ENCODE data around the gene EMILIN3.

The EMILIN3 gene

DNA sequence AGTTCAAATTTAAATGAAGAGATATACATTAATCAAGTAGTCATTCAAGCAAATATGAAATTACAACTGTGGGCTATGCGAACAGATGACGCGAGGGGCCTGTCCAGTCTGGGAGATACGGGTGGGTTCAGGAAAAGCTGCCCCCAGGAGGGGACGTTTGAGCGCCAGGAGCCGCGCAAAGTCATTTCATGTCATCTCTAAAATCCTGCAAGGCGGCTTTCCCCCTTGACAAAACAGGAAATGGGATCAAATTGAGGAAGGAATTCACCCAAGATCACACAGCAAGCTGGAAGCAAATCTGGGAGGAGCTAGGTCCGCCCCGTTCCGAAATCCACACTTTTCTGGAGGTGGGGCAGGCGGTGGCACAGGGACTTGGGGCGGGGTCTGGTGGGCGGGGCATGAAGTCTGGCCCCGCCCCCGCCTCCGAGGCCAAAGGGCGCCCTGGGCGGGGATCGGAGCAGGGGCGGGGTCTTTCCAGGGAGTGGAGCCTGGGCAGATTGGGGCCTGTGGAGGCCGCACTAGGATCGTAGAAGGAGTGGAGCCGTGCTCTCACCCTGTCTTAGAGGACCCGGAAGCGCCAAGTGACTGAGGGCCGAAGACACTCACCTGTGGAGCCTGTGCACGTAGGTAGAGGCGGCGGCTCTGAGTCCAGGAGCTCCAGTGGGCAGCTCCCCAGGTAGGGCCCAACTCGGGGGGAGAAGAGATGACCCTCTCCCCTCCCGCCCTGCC lies 26.1 kb downstream of the EMILIN3 start, which contains the start of gene LPIN3 (continued):
- TF ChIP-seq, protein P1, sequence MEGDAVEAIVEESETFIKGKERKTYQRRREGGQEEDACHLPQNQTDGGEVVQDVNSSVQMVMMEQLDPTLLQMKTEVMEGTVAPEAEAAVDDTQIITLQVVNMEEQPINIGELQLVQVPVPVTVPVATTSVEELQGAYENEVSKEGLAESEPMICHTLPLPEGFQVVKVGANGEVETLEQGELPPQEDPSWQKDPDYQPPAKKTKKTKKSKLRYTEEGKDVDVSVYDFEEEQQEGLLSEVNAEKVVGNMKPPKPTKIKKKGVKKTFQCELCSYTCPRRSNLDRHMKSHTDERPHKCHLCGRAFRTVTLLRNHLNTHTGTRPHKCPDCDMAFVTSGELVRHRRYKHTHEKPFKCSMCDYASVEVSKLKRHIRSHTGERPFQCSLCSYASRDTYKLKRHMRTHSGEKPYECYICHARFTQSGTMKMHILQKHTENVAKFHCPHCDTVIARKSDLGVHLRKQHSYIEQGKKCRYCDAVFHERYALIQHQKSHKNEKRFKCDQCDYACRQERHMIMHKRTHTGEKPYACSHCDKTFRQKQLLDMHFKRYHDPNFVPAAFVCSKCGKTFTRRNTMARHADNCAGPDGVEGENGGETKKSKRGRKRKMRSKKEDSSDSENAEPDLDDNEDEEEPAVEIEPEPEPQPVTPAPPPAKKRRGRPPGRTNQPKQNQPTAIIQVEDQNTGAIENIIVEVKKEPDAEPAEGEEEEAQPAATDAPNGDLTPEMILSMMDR (tag by site-specific recombination; IDR thresholded peaks at IDR 0.05) = peak; percentile 72
- peak; percentile 93 for TF ChIP-seq ZNF335 (tag by site-specific recombination; conservative IDR thresholded peaks at IDR 0.05)
- TF ChIP-seq, protein P2, sequence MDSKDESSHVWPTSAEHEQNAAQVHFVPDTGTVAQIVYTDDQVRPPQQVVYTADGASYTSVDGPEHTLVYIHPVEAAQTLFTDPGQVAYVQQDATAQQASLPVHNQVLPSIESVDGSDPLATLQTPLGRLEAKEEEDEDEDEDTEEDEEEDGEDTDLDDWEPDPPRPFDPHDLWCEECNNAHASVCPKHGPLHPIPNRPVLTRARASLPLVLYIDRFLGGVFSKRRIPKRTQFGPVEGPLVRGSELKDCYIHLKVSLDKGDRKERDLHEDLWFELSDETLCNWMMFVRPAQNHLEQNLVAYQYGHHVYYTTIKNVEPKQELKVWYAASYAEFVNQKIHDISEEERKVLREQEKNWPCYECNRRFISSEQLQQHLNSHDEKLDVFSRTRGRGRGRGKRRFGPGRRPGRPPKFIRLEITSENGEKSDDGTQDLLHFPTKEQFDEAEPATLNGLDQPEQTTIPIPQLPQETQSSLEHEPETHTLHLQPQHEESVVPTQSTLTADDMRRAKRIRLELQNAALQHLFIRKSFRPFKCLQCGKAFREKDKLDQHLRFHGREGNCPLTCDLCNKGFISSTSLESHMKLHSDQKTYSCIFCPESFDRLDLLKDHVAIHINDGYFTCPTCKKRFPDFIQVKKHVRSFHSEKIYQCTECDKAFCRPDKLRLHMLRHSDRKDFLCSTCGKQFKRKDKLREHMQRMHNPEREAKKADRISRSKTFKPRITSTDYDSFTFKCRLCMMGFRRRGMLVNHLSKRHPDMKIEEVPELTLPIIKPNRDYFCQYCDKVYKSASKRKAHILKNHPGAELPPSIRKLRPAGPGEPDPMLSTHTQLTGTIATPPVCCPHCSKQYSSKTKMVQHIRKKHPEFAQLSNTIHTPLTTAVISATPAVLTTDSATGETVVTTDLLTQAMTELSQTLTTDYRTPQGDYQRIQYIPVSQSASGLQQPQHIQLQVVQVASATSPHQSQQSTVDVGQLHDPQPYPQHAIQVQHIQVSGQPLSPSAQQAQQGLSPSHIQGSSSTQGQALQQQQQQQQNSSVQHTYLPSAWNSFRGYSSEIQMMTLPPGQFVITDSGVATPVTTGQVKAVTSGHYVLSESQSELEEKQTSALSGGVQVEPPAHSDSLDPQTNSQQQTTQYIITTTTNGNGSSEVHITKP (tag by site-specific recombination; IDR thresholded peaks at IDR 0.05) = peak; percentile 79
- TF ChIP-seq KLF9 (tag by site-specific recombination; IDR thresholded peaks at IDR 0.05; ENCODE audit: low read depth) = peak; percentile 93
- no peak for TF ChIP-seq ZNF660 (tag by site-specific recombination; IDR thresholded peaks at IDR 0.05)
- TF ChIP-seq ZNF785 (tag by site-specific recombination; IDR thresholded peaks at IDR 0.05) = no peak
- TF ChIP-seq, protein P3, sequence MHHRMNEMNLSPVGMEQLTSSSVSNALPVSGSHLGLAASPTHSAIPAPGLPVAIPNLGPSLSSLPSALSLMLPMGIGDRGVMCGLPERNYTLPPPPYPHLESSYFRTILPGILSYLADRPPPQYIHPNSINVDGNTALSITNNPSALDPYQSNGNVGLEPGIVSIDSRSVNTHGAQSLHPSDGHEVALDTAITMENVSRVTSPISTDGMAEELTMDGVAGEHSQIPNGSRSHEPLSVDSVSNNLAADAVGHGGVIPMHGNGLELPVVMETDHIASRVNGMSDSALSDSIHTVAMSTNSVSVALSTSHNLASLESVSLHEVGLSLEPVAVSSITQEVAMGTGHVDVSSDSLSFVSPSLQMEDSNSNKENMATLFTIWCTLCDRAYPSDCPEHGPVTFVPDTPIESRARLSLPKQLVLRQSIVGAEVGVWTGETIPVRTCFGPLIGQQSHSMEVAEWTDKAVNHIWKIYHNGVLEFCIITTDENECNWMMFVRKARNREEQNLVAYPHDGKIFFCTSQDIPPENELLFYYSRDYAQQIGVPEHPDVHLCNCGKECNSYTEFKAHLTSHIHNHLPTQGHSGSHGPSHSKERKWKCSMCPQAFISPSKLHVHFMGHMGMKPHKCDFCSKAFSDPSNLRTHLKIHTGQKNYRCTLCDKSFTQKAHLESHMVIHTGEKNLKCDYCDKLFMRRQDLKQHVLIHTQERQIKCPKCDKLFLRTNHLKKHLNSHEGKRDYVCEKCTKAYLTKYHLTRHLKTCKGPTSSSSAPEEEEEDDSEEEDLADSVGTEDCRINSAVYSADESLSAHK (tag by site-specific recombination; IDR thresholded peaks at IDR 0.05) = no peak
- no peak for TF ChIP-seq ZNF48 (tag by site-specific recombination; IDR thresholded peaks at IDR 0.05)
- no peak for TF ChIP-seq ZNF155 (tag by site-specific recombination; IDR thresholded peaks at IDR 0.05)
- no peak for TF ChIP-seq ZNF248 (tag by site-specific recombination; IDR thresholded peaks at IDR 0.05)
- no peak for TF ChIP-seq ZNF664 (tag by site-specific recombination; IDR thresholded peaks at IDR 0.05)
- TF ChIP-seq GLI4 (tag by site-specific recombination; IDR thresholded peaks at IDR 0.05) = no peak
- TF ChIP-seq, protein P4, sequence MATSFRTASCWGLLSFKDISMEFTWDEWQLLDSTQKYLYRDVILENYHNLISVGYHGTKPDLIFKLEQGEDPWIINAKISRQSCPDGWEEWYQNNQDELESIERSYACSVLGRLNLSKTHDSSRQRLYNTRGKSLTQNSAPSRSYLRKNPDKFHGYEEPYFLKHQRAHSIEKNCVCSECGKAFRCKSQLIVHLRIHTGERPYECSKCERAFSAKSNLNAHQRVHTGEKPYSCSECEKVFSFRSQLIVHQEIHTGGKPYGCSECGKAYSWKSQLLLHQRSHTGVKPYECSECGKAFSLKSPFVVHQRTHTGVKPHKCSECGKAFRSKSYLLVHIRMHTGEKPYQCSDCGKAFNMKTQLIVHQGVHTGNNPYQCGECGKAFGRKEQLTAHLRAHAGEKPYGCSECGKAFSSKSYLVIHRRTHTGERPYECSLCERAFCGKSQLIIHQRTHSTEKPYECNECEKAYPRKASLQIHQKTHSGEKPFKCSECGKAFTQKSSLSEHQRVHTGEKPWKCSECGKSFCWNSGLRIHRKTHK (tag by site-specific recombination; IDR thresholded peaks at IDR 0.05) = no peak
- TF ChIP-seq YY1 (tag by site-specific recombination; IDR thresholded peaks at IDR 0.05) = no peak
- peak; percentile 67 for TF ChIP-seq KLF8 (tag by site-specific recombination; IDR thresholded peaks at IDR 0.05)
- no peak for TF ChIP-seq ZNF324 (tag by site-specific recombination; IDR thresholded peaks at IDR 0.05)
- TF ChIP-seq ZFP69B (tag by site-specific recombination; IDR thresholded peaks at IDR 0.05) = no peak
- TF ChIP-seq KLF1 (tag by site-specific recombination; IDR thresholded peaks at IDR 0.05) = peak; percentile 82
- TF ChIP-seq, protein P5, sequence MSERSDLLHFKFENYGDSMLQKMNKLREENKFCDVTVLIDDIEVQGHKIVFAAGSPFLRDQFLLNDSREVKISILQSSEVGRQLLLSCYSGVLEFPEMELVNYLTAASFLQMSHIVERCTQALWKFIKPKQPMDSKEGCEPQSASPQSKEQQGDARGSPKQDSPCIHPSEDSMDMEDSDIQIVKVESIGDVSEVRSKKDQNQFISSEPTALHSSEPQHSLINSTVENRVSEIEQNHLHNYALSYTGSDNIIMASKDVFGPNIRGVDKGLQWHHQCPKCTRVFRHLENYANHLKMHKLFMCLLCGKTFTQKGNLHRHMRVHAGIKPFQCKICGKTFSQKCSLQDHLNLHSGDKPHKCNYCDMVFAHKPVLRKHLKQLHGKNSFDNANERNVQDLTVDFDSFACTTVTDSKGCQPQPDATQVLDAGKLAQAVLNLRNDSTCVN (tag by site-specific recombination; optimal IDR thresholded peaks at IDR 0.05) = no peak
- no peak for TF ChIP-seq ZNF529 (tag by site-specific recombination; IDR thresholded peaks at IDR 0.05; ENCODE audit: insufficient replicate concordance)
- no peak for TF ChIP-seq HOXD13 (CRISPR knock-in tag; IDR thresholded peaks at IDR 0.05; ENCODE audit: borderline replicate concordance)
- peak; percentile 84 for TF ChIP-seq SP2 (tag by site-specific recombination; IDR thresholded peaks at IDR 0.05)
- TF ChIP-seq, protein P6, sequence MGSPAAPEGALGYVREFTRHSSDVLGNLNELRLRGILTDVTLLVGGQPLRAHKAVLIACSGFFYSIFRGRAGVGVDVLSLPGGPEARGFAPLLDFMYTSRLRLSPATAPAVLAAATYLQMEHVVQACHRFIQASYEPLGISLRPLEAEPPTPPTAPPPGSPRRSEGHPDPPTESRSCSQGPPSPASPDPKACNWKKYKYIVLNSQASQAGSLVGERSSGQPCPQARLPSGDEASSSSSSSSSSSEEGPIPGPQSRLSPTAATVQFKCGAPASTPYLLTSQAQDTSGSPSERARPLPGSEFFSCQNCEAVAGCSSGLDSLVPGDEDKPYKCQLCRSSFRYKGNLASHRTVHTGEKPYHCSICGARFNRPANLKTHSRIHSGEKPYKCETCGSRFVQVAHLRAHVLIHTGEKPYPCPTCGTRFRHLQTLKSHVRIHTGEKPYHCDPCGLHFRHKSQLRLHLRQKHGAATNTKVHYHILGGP (tag by site-specific recombination; IDR thresholded peaks at IDR 0.05) = no peak
- TF ChIP-seq ZSCAN23 (tag by site-specific recombination; IDR thresholded peaks at IDR 0.05) = no peak
- no peak for TF ChIP-seq ZNF621 (tag by site-specific recombination; IDR thresholded peaks at IDR 0.05)
- TF ChIP-seq SETDB1 (IDR thresholded peaks at IDR 0.05; ENCODE audit: insufficient read length, low read length) = no peak
- peak; percentile 54; the same call in 1 of the 2 replicates for TF ChIP-seq ZNF366 (tag by site-specific recombination; conservative IDR thresholded peaks at IDR 0.05)
- no peak for TF ChIP-seq ZNF658 (tag by site-specific recombination; IDR thresholded peaks at IDR 0.05)
- no peak for TF ChIP-seq ZNF37A (tag by site-specific recombination; IDR thresholded peaks at IDR 0.05)
- TF ChIP-seq ZNF560 (tag by site-specific recombination; IDR thresholded peaks at IDR 0.05; ENCODE audit: borderline replicate concordance) = no peak
